Activated CD8-positive, alpha-beta T cell treated with anti-CD3 and anti-CD28 coated beads, Interleukin-2, amount 10 ng/mL, durations not matched to agents 7 days and 5 days (primary cell): ENCODE results near the gene JADE3. TPM values are rescaled to one million over a fixed set of nuclear protein-coding genes. Genes with fewer than 3 reads are reported as not detected.
A peak's percentile ranks its signal among the peaks of the same experiment; 100 is the strongest.

Experiments
- ATAC-seq: fragments of 150-1000 bp; cut with Tn5 transposase; one replicate; pipeline ENCODE4 v1.10.0; 2021; ENCODE audit warnings: moderate library complexity
- CTCF ChIA-PET: fragments of 350-600 bp; sonication (Branson Sonifier 250); formaldehyde crosslinking; loops from one replicate; lab custom pipeline; 2021; ENCODE audit warnings: antibody characterized with exemption; lab: Charles Lee
- POLR2A ChIA-PET: fragments of 350-600 bp; sonication (Branson Sonifier 250); formaldehyde crosslinking; loops from one replicate; lab custom pipeline; 2021; ENCODE audit warnings: antibody characterized with exemption; lab: Charles Lee
- DNase-seq: peaks from one replicate; pipeline ENCODE4 v3.0.0-alpha.2; 2020
- H3K27ac Mint-ChIP-seq: one replicate; pipeline ENCODE4 v1.8.0; 2021; ENCODE audit warnings: mild to moderate bottlenecking, mixed read lengths
- H3K27me3 Mint-ChIP-seq: one replicate; pipeline ENCODE4 v1.8.0; 2021; ENCODE audit warnings: low read depth, mixed read lengths
- H3K36me3 Mint-ChIP-seq: one replicate; pipeline ENCODE4 v1.8.0; 2021; ENCODE audit warnings: low read depth, mixed read lengths
- H3K4me1 Mint-ChIP-seq: one replicate; pipeline ENCODE4 v1.8.0; 2021; ENCODE audit warnings: low read depth, mixed read lengths
- H3K4me3 Mint-ChIP-seq: one replicate; pipeline ENCODE4 v1.8.0; 2021; ENCODE audit warnings: mild to moderate bottlenecking, mixed read lengths
- H3K9me3 Mint-ChIP-seq: one replicate; pipeline ENCODE4 v1.8.0; 2022; ENCODE audit warnings: mixed read lengths; ENCODE audit not compliant: insufficient read depth
- total RNA-seq, 2 experiments: library from RNA; stranded (reverse); gene quantifications; one replicate each; pipeline ENCODE4 v1.2.3, GENCODE V29; 2021

Gene JADE3
- total RNA-seq, 2 experiments from 2014 or later, result 0.31 to 0.47 TPM

GRCh38 chrX:46910415-46910814, 1.8 kb upstream of the JADE3 start:
- H3K4me1 Mint-ChIP-seq, result peaks cover 6% of the 10 kb centered on the region
- H3K4me3 Mint-ChIP-seq, result no peak overlapping the region
- ChIA-PET POLR2A (no interaction called here), CTCF (no interaction called here)
- DNase-seq, result no peak
- no peaks in the 10 kb centered on the region for H3K36me3 Mint-ChIP-seq
- H3K27me3 Mint-ChIP-seq, result peaks cover 40% of the 10 kb centered on the region
- no peak for ATAC-seq
- no peak overlapping the region for H3K27ac Mint-ChIP-seq
- H3K9me3 Mint-ChIP-seq, result no peaks in the 10 kb centered on the region

GRCh38 chrX:46912603-46913491, 626 bp downstream of the JADE3 start:
- peak overlapping the region; percentile 70 for H3K4me3 Mint-ChIP-seq
- DNase-seq, result peak; percentile 28
- peaks cover 6% of the 10 kb centered on the region for H3K4me1 Mint-ChIP-seq
- no peaks in the 10 kb centered on the region for H3K36me3 Mint-ChIP-seq
- H3K27ac Mint-ChIP-seq, result no peak overlapping the region
- H3K9me3 Mint-ChIP-seq, result no peaks in the 10 kb centered on the region
- peaks cover 44% of the 10 kb centered on the region for H3K27me3 Mint-ChIP-seq
- ATAC-seq, result peak; percentile 64
- POLR2A ChIA-PET, result no interaction called here
- CTCF ChIA-PET, result interaction anchor here (0.6 kb wide), 1 partner anchor 113 kb away, joined by 3 read pairs; no protein-coding TSS in a partner anchor

GRCh38 chrX:46913667-46914066, 1.4 kb downstream of the JADE3 start:
- Mint-ChIP-seq H3K27ac (no peak overlapping the region), H3K27me3 (peaks cover 41% of the 10 kb centered on the region), H3K4me3 (peak overlapping the region; percentile 70), H3K9me3 (no peaks in the 10 kb centered on the region), H3K4me1 (peaks cover 6% of the 10 kb centered on the region), H3K36me3 (no peaks in the 10 kb centered on the region)
- POLR2A ChIA-PET, result no interaction called here
- ATAC-seq, result no peak
- CTCF ChIA-PET, result interaction anchor here (0.6 kb wide), 1 partner anchor 112 kb away, joined by 3 read pairs; no protein-coding TSS in a partner anchor
- DNase-seq, result no peak

- POLR2A ChIA-PET, result no interaction called here
- no peak for ATAC-seq
- Mint-ChIP-seq H3K27me3 (peaks cover 40% of the 10 kb centered on the region), H3K4me3 (no peak overlapping the region), H3K36me3 (no peaks in the 10 kb centered on the region), H3K27ac (no peak overlapping the region), H3K9me3 (peaks cover 4% of the 10 kb centered on the region), H3K4me1 (peaks cover 6% of the 10 kb centered on the region)
- no peak for DNase-seq
- CTCF ChIA-PET, result no interaction called here
These were observed 4.1 kb downstream of the JADE3 start for GRCh38 chrX:46916273-46916672.

GRCh38 chrX:46917622-46918021, 5.4 kb downstream of the JADE3 start:
- DNase-seq (no peak), ATAC-seq (no peak)
- POLR2A ChIA-PET, result no interaction called here
- H3K36me3 Mint-ChIP-seq, result no peaks in the 10 kb centered on the region
- no peak overlapping the region for H3K27ac Mint-ChIP-seq
- peaks cover 42% of the 10 kb centered on the region for H3K27me3 Mint-ChIP-seq
- CTCF ChIA-PET, result no interaction called here
- peaks cover 4% of the 10 kb centered on the region for H3K9me3 Mint-ChIP-seq
- H3K4me3 Mint-ChIP-seq, result no peak overlapping the region
- peaks cover 6% of the 10 kb centered on the region for H3K4me1 Mint-ChIP-seq

GRCh38 chrX:46918434-46918833, 6.2 kb downstream of the JADE3 start:
- POLR2A ChIA-PET, result no interaction called here
- Mint-ChIP-seq H3K36me3 (no peaks in the 10 kb centered on the region), H3K27ac (no peak overlapping the region), H3K4me1 (peaks cover 5% of the 10 kb centered on the region), H3K4me3 (no peak overlapping the region), H3K9me3 (peaks cover 4% of the 10 kb centered on the region), H3K27me3 (peaks cover 41% of the 10 kb centered on the region)
- CTCF ChIA-PET, result no interaction called here
- ATAC-seq, result no peak
- DNase-seq, result no peak

GRCh38 chrX:46920235-46920634, 8.0 kb downstream of the JADE3 start:
- Mint-ChIP-seq H3K27me3 (peaks cover 27% of the 10 kb centered on the region), H3K4me3 (no peak overlapping the region), H3K27ac (no peak overlapping the region), H3K36me3 (no peaks in the 10 kb centered on the region), H3K4me1 (no peaks in the 10 kb centered on the region), H3K9me3 (peaks cover 4% of the 10 kb centered on the region)
- DNase-seq (no peak), ATAC-seq (no peak)
- CTCF ChIA-PET, result no interaction called here
- POLR2A ChIA-PET, result no interaction called here

- Mint-ChIP-seq H3K27ac (no peak overlapping the region), H3K27me3 (peaks cover 15% of the 10 kb centered on the region), H3K36me3 (no peaks in the 10 kb centered on the region), H3K9me3 (peaks cover 4% of the 10 kb centered on the region), H3K4me3 (no peak overlapping the region), H3K4me1 (no peaks in the 10 kb centered on the region)
- POLR2A ChIA-PET, result no interaction called here
- CTCF ChIA-PET, result no interaction called here
- DNase-seq (no peak), ATAC-seq (no peak)
These were observed 10.4 kb downstream of the JADE3 start for GRCh38 chrX:46922611-46923010.

GRCh38 chrX:46927718-46928117, 15.5 kb downstream of the JADE3 start:
- no peaks in the 10 kb centered on the region for H3K36me3 Mint-ChIP-seq
- H3K27ac Mint-ChIP-seq, result no peak overlapping the region
- ChIA-PET POLR2A (no interaction called here), CTCF (no interaction called here)
- H3K27me3 Mint-ChIP-seq, result peaks cover 8% of the 10 kb centered on the region
- H3K4me3 Mint-ChIP-seq, result no peak overlapping the region
- H3K9me3 Mint-ChIP-seq, result no peaks in the 10 kb centered on the region
- no peaks in the 10 kb centered on the region for H3K4me1 Mint-ChIP-seq
- ATAC-seq (no peak), DNase-seq (no peak)

GRCh38 chrX:46929439-46930261, 17.4 kb downstream of the JADE3 start:
- CTCF ChIA-PET, result no interaction called here

GRCh38 chrX:46935295-46935694, 23.1 kb downstream of the JADE3 start:
- ChIA-PET POLR2A (no interaction called here), CTCF (no interaction called here)
- DNase-seq (no peak), ATAC-seq (no peak)
- Mint-ChIP-seq H3K27me3 (peaks cover 4% of the 10 kb centered on the region), H3K4me1 (no peaks in the 10 kb centered on the region), H3K9me3 (no peaks in the 10 kb centered on the region), H3K4me3 (no peak overlapping the region), H3K27ac (no peak overlapping the region), H3K36me3 (no peaks in the 10 kb centered on the region)

More at GRCh38 chrX:46929439-46930261, 17.4 kb downstream of the JADE3 start:
- Mint-ChIP-seq H3K4me1 (no peaks in the 10 kb centered on the region), H3K4me3 (no peak overlapping the region), H3K27ac (no peak overlapping the region), H3K9me3 (no peaks in the 10 kb centered on the region), H3K36me3 (no peaks in the 10 kb centered on the region), H3K27me3 (peaks cover 6% of the 10 kb centered on the region)
- no peak for ATAC-seq
- POLR2A ChIA-PET, result no interaction called here
- no peak for DNase-seq

- POLR2A ChIA-PET, result no interaction called here
- H3K27ac Mint-ChIP-seq, result no peak overlapping the region
- CTCF ChIA-PET, result no interaction called here
- peaks cover 4% of the 10 kb centered on the region for H3K27me3 Mint-ChIP-seq
- DNase-seq, result no peak
- no peaks in the 10 kb centered on the region for H3K4me1 Mint-ChIP-seq
- no peak overlapping the region for H3K4me3 Mint-ChIP-seq
- H3K9me3 Mint-ChIP-seq, result no peaks in the 10 kb centered on the region
- ATAC-seq, result no peak
- no peaks in the 10 kb centered on the region for H3K36me3 Mint-ChIP-seq
These were observed 26.4 kb downstream of the JADE3 start for GRCh38 chrX:46938589-46938988.
